GM18498 (cell line): Measurements from ENCODE around the gene AVEN.
"Not testable (repeated sequence)": the region's sequence is repeated elsewhere in the genome, so short reads cannot be mapped to it uniquely, and the experiment has no call there.

Source experiments
- ATAC-seq: cut with Tn5 transposase; IDR thresholded peaks from one replicate; pipeline ENCODE4 v1.9.1; 2021; ENCODE audit warnings: mild to moderate bottlenecking, moderate library complexity; ENCODE audit not compliant: unreplicated experiment

AVEN gene

DNA sequence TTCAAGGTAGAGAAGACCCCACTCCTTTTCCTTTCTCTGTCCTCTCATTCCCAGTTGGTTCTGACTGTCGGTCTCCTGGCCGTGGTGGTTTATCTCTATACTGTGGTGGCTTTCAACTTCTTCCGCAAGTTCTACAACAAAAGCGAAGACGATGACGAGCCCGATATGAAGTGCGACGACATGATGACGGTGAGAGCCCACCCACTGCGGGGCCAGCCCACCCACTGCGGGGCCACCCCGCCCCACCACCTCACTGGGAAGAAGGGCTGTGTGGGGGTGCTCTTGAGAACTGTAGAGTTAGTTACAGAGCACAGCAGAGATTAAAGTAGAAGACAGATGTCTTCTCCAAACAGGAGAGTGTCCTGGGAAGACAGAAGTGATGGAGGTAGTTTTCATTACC, 181.3 kb downstream of the AVEN start:
- no peak for ATAC-seq

DNA sequence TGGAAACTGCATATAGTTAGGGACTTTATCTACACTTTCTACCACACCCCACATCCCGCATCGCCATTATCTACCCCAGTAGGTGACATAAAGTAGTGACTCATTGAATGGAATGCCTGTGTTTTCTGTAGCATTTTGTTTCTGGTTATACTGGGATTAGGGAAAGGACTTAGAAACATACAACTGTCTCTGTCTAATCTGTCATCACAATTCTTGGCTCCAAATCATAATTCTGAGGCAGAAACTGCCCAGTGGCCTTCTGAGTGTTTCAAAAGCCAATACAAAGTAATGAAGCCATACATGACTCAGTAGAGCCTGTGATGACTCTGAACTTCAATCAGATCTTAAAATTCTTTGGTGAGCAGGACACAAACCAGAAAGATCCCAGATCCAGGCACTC, 186.4 kb downstream of the AVEN start:
- ATAC-seq, result no peak

GRCh38 chr15:33852094-33852493, 186.9 kb downstream of the AVEN start:
- ATAC-seq, result no peak

GRCh38 chr15:33851079-33851478, 187.9 kb downstream of the AVEN start:
- no peak for ATAC-seq

- ATAC-seq, result no peak
Measured at GRCh38 chr15:33848011-33848410, 191.0 kb downstream of the AVEN start.

DNA sequence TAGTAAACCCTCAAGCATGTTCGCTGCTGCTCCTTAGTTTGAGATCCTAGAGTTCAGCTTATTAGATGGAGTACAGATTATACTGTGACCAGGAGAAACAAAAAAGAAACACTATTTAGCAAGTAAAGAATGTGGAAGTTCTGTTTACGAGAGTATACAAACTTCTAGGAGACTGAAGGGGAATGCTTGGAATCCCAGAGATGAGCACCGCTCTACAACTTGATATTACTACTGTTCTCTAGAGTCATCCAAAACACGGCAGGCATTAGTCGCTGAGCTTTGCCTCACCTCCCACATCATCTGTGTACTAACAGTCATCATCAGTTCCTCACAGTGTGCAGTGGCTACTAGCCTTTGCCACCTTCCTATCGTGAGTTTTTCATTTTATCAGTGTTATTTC, 192.1 kb downstream of the AVEN start:
- no peak for ATAC-seq

GRCh38 chr15:33846142-33846541, 192.9 kb downstream of the AVEN start:
- ATAC-seq, result no peak

DNA sequence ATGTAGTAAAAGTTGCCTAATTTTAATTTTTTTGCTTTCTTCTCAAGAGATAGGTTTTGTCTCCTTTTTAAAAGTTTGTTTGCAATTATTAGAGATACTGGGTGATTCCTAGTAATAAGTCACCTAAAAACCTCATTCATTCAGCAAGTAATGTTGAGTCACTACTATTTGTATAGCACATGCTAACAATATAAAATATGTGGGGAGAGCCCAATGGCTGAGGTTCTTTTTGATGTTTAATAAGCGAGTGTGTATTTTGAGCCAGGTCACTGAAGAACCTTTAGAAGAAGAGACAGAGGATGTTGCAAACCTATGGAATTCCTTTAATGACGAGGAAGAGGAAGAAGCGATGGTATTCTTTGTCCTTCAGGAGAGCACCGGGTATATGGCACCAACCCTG, 194.4 kb downstream of the AVEN start:
- no peak for ATAC-seq

- no peak for ATAC-seq
Measured at GRCh38 chr15:33844186-33844585, 194.8 kb downstream of the AVEN start.

DNA sequence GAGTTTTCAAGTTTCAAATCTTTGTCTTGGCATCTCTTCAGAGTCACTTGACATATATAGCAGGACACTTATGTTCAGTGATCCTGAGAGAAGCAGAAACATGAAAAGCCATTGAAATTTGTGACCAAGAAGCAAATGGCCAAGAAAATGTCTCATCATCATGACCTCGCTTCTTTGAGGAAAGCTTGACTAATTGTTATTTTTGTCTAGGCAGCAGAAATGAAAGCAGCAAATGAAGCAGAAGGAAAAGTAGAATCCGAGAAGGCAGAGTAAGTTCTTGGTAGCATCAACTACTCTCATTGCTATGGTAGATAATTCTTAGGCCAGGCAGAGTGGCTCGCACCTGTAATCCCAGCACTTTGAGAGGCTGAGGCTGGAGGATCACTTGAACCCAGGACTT, 198.4 kb downstream of the AVEN start:
- no peak for ATAC-seq

DNA sequence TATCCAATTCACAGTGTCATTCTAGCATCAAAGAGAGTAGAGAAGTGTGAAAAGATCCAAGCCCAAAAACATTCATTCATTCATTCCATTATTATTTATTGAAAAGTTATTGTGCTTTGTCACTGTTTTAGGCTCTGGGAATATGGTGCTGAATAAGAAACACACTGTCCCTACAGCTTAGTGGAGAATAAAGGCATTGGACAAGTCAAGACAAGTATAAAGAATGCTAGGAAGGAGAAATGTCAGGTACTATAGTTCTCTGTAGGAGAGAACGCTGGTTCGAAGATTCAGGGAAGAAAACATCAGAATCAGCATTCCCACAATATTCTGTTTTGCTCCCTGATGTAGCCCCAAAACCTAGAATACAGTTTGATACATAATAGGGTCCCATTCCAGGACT, 199.5 kb downstream of the AVEN start:
- no peak for ATAC-seq

GRCh38 chr15:33837294-33837693, 201.7 kb downstream of the AVEN start:
- ATAC-seq, result no peak

DNA sequence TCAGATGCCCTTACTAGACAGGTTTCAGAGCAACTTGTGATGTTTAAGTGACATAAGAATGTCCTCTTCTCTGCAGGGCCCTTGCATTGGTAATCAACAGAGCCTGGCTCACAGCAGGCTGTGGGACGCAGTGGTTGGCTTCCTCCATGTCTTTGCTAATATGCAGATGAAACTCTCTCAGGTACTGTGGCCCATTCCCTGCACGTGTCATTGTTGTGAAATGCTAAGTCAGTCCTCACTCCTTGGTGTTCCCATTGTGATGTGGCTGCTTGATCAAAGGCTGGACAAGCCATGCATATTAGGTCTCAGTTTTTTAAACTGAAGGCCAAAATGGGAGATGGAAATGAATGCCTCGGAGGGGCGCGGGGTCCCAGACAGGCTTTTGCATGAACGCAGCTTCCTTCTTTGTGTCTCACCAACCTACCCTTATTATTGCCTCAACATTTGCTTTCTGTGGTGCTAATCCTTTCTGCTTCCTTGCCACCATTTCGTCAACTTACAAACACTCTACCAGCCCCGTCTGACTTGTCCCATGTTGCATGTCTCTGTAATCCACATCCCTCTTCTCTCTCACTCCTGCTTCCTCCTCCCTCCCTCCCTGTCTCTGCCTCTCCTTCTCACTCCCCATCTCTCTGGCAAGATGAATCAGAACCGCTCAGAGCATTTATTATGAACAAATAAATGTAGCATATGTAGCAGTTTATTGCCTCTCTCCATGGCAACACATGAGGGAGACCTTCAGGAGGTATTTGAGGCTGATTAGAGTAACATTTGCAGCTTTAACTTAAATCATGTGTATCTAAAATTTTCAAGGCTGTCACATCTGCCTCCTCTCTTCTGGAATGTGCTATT, 203.9 kb downstream of the AVEN start:
- no peak for ATAC-seq

GRCh38 chr15:33831646-33832045, 207.4 kb downstream of the AVEN start:
- ATAC-seq, result no peak

DNA sequence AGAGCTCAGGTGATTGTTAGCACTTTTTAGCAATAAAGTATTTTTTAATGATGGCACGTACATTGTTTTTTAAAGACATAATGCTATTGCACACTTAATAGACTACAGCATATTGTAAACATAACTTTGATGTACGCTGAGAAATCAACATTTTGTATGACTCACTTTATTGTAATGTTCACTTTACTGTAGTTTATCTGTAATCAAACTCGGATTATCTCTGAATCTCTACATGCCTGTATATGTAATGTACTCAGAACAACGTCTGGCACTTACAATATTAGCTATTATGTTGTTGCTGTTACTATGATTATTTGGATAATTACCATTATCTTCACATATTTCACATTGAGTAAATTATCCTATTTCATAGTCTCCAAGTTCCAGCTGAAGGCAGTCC, 208.7 kb downstream of the AVEN start:
- ATAC-seq, result no peak

GRCh38 chr15:33826201-33826600, 212.8 kb downstream of the AVEN start:
- no peak for ATAC-seq

- no peak for ATAC-seq
Measured at GRCh38 chr15:33825453-33825852, 213.6 kb downstream of the AVEN start.

DNA sequence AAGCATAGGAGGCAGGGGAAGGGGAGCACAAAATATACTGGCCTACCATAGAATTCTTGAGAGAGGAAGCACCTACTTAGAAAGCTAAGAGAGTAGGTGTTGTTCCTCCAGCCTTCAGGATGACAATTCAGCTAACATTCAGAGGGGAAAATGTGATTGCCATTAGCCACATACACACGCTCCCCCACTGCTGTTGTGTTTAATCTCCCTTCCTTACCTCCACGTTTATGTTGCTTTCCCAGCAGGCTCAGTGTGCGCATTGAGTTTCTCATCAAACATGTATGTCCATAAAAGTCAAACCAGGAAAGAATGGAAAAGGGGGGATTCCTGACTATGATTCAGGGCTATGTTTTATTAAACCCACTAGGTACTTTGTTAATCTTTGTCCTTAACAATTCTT, 215.9 kb downstream of the AVEN start:
- no peak for ATAC-seq

DNA sequence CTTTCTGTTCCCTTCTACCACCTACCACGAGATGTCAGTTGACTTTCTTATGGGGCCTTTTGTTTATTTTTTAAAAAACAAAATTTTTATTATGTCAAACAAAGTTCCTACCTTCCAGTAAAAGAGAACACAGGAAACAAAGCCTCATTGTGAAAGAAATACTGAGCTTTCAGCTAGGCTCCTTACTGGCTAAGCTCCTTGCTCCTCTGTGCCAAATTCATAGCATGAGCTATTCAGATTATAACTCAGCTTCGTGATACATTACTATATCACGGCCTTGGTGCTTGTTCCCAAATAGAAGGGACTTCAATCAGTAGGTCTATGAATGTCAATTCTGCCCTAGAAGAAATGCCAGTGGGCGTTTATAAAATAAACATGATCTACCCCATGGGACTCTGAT, 216.5 kb downstream of the AVEN start:
- ATAC-seq, result no peak

- not testable (repeated sequence) for ATAC-seq
Measured at GRCh38 chr15:33819499-33819898, 219.5 kb downstream of the AVEN start.
